NCI-H2227 treated with DMSO at 0.1 percent for 48 hours (cell line): ENCODE measurements around the gene FRG2.
"Not testable (repeated sequence)": the region's sequence is repeated elsewhere in the genome, so short reads cannot be mapped to it uniquely, and the experiment has no call there.

Experiments
- DNase-seq: peaks from one replicate; lab custom pipeline; 2025; lab: John Stamatoyannopoulos, UW

FRG2 gene

DNA sequence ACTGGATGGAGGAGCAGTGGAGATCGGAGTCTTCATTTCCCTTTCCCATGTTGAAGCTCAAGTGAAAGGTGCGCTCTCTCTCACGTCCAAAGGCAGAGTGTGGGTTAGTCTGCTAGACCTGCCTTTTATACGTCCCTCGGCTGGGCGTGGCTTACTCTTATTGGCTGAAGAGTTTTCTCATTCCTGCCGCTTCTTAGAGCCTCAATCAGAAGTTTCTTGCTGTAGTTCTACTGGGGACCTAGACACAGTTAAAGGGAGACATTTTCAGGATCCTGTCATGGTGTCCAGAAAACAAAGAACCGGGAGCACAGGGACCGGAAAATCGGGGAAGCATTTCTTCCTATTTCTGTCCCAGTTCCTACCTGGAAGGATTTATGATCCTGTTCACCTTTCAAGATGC lies at the start of gene FRG2:
Gene FRG2, minus strand, starts transcription at position 101 of the 400 bp plus-strand sequence. Its CDS starts 52 bp downstream, at position 49.
- not testable (repeated sequence) for DNase-seq

DNA sequence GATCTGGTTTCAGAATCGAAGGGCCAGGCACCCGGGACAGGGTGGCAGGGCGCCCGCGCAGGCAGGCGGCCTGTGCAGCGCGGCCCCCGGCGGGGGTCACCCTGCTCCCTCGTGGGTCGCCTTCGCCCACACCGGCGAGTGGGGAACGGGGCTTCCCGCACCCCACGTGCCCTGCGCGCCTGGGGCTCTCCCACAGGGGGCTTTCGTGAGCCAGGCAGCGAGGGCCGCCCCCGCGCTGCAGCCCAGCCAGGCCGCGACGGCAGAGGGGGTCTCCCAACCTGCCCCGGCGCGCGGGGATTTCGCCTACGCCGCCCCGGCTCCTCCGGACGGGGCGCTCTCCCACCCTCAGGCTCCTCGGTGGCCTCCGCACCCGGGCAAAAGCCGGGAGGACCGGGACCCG lies 41.3 kb upstream of the FRG2 start:
- not testable (repeated sequence) for DNase-seq

DNA sequence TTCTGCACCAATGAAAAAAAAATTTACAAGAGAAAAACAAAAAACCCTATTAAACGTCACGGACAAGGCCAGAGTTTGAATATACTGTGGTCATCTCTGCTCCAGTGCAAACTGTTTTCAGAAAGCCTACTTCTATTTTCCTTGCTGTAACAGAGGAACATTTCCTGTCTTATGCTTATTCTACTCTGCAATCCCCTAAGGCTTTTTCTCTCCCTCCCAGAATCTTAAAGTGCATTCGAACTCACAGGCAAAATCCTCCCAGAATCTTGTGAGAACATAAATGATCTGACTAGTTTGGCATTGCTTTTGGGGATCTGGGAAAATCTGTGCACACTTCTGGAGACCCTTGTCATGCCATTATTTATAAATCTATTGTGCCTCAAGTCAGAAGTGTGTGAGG lies 37.7 kb upstream of the FRG2 start:
- not testable (repeated sequence) for DNase-seq

DNA sequence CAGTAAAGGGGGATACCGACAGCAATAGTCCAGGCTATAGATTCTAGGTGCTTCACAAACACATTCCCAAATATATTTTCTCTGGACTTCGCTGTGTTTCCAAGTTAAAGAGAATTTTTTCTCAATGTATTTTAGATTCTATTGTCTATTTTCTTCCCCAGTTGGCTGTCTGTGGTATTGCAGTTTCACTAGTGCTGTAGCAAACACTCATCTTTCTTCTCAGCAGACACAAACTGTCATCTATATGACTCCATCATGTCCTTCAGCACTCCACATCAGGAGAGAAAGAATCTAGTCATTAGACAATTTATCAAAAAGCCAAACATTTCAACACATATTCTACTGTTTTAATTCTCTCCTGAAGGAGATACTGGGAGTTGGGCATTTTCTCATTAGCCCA lies 37.3 kb upstream of the FRG2 start, which contains the start of gene DBET:
Gene DBET, plus strand, starts transcription at position 161 of the 400 bp plus-strand sequence.
- DNase-seq: not testable (repeated sequence)

DNA sequence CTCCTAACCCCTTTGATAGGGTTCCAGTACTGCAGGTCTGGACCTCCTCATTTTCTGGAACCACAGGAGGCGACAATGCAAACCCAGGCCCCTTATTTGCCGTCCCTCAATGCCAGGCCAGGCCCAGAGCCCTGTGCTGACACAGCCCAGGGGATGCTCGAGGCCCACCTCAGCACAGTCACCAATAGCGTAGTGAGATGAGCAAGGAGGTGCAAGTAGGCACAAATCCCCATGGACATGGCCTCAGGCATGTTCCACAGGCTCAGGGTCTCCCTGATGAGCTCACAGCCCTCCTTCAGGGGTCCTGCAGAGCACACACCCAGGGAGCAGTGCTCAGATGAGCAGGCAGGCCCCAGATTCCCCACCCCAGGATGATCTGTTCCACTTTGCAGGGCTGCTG lies 31.9 kb upstream of the FRG2 start:
- not testable (repeated sequence) for DNase-seq

DNA sequence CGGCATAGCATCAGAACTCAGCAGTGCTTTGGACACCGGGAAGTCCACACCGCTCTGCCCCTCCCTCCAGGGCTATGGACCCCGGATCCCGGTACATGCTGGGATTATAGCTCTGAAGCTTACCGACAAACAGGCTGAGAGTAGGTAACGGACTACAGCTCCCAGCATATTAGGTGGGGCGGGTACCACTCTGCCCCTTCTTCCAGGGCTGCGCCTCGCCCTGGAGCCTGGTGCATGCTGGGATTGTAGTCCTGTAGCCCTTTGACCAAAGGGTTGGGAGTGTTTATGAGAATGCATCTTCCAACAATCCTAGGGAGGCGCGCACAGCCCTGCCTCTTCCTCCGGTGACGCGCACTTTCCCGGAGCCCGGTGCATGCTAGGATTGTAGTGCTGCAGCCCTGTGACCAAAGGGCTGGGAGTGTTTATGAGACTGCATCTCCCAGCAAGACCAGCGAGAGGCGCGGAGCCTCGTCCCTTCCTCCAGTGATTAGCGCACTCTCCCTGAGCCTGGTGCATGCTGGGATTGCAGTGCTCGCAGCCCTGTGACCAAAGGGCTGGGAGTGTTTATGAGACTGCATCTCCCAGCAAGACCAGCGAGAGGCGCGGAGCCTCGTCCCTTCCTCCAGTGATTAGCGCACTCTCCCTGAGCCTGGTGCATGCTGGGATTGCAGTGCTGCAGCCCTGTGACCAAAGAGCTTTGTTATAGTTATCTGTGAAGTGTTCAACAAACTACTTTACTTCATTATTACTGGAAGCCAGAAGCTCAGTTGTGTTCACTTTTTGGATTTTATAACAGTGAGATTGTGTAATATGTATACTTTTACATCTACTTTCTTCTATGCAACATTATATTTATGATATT lies 22.6 kb upstream of the FRG2 start:
- not testable (repeated sequence) for DNase-seq

DNA sequence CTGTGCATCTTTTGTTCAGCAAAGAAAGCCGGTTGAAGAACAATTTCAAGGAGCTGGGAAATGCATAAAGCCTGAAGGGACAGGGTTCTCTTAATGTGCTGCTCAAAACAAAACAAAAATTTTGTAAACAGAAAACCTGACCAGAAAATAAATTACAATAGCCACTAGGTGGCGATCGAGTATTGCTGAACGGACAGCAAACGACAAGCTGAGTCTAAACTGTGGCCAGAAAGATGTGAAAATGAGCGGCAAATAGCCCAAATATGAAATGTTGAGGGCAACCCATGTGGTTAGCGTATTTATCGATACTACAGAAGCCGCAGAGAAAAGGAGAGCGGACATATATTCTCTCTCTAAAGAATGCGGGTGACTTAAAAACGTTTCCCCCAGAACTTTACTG lies 20.6 kb upstream of the FRG2 start:
- DNase-seq: not testable (repeated sequence)

DNA sequence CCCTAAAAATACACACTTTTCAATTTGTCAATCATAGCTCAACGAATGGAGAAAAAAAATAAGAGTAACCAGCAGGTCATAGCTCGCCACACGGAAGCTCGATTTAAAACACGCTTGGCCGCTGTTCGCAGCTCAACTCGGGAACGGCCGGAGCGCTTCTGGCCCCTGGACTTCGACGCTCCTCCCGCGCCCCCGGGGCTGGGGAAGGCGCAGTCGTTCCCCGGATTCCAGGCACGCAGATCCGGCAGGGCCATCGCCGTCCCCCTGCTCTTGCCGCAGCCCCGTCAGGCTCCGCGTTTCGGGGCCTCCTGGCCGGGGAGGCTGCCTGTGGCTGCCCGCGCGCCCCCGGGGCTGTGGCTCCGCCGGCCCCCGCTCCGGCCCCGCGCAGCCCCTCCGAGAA lies 13.8 kb upstream of the FRG2 start:
- not testable (repeated sequence) for DNase-seq

DNA sequence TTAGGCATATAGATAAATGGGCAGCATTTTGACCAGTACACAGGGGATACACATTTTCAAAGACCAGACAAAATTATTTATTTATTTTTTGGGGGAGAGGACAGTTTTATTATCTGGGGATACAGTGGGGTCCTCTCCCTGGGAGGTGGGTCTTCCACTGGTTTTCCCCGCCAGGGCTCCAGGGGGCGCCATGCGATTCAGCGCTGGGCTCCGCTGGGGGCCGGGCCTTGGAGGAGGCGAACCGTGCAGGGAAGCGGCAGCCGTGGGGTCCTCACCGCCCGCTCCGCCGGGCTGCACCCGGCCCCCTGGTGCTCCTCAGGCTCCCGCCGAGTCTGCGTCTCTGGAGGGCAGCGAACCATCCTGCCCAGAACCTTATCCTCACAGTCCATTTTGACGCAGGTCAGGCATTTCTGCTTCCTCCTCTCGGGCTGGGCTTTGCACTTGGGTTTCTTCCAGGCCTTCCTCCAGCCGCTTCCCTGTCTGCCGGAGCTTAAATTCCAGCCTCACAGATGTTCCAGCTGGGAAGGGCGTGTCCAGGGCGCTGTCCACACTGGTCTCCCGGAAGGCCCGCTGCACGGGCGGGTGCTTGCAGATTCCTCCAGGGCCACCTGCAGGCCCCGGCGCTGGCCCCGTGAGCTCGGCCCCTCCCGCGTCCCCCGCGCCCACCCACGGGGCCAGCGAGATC lies 10.8 kb upstream of the FRG2 start:
- DNase-seq: not testable (repeated sequence)

DNA sequence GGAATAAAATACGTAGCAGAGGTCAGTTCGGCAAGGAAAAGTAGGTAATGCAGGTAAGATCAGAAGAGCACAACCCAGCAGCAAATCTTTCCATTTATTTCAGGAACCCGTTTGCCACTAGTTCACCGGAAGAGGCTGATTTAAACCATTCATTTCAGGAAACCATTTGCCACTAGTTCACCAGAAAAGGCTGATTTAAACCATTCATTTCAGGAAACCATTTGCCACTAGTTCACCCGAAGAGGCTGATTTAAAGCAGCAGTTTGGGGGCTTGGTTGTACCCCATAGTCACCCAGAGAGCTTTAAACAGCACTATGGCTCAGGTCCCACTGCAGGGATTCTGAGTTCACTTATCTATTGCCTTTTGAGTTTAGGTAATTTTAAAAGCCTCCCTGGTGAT lies 4.2 kb upstream of the FRG2 start:
- not testable (repeated sequence) for DNase-seq

DNA sequence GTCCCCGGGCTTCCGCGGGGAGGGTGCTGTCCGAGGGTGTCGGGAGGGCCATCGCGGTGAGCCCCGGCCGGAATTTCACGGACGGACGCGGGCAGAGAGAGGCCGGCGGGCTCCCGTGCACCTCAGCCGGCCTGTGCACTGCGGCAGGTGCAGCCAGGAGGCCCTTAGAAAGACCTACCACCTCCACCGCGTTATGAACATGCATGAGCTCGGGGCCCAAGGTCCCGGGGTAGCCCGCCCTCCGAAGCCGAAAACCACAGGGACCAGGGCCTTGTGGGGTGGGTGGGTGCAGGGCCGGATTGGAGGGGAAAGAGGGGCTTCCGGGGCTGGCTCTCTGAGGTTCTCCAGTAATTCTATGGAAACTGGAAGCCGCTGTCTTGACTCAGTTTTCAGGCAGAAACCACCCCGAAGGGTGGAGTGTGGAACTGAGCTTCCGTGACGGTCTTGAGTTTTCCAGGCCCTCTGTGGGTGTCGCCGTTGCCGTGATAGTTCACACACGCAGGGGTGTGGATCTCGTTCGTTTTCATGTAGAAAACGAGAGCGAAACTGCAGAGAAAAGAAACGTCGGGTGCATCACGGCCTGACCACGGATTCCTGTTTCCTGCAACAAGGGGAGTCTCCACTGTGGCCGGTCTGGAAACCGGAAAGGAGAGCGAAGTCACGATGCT lies 4.3 kb downstream of the FRG2 start:
- not testable (repeated sequence) for DNase-seq

DNA sequence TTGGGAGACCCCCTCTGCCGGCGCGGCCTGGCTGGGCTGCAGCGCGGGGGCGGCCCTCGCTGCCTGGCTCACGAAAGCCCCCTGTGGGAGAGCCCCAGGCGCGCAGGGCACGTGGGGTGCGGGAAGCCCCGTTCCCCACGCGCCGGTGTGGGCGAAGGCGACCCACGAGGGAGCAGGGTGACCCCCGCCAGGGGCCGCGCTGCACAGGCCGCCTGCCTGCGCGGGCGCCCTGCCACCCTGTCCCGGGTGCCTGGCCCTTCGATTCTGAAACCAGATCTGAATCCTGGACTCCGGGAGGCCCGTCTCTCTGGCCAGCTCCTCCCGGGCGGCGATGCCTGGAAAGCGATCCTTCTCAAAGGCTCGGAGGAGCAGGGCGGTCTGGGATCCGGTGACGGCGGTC lies 5.1 kb downstream of the FRG2 start:
- DNase-seq: not testable (repeated sequence)

DNA sequence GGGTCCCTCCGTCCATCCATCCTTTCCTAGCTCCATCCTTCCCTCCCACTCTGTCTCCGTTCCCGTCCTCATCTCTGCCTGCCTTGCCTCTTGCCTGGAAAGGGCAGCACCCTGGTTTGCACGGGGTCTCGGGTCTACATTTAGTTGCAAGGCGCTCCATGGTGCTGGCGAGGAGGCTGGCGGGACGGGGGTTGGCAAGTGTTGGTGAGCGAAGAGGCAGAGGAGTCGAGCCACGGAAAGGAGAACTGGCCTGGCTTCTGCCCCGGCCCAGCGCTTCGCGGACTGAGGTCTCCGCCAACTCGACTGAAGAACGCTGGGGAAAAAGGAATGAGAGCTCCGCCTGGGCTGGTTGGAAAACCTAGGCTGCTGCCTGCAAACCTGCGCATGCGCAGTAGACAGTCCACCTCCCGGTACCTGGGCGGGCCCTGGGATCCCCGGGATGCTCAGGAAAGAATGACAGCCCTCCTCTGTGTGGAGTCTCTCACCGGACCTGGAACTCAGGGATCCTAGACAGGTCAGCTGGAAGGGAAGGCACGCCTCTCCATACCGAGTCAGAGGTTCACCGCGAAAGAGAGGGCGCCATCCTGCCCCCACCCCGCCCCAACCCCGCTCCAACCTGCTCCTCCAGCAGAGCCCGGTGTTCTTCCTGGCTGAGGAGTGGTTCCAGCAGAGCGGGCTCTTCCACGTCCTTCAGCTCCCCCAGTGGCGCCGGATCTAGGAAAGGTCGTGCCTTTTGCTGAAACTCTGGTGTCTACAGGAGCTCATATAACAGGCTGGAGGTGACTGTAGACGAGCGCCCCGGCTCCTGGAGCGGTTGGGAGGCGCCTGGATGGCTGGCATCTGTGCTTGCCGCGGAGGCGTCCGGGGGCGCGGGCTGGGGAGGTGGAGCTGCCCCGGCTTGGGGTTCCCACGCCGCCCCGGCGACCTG lies 6.0 kb downstream of the FRG2 start:
- DNase-seq: no peak

DNA sequence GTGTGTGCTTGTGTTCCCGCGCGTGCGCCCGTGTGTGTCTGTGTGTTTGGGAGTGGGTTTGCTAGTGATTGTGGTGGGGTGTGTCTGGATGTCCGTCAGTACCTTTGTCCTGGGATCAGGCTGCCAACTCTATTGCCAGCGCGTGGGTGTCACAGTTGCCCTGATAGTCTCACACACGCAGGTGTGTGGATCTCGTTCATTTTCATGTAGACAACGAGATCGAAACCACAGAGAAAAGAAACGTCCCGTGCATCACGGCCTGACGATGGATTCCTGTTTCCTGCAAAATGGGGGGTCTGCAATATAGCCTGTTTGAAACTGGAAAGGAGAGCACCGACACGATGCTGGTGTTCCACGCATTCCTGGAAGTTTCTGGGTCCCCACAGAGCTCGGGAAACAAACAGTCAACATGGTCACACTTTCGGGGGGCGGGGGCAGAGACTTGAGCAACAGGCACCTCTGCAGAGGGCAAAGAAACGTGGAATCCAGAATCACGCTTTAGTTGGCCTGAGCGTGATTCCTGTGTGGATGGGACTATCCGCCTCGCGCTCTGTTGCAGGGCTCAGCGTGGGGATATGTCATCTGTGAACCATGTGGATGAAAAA lies 7.1 kb downstream of the FRG2 start:
- not testable (repeated sequence) for DNase-seq

DNA sequence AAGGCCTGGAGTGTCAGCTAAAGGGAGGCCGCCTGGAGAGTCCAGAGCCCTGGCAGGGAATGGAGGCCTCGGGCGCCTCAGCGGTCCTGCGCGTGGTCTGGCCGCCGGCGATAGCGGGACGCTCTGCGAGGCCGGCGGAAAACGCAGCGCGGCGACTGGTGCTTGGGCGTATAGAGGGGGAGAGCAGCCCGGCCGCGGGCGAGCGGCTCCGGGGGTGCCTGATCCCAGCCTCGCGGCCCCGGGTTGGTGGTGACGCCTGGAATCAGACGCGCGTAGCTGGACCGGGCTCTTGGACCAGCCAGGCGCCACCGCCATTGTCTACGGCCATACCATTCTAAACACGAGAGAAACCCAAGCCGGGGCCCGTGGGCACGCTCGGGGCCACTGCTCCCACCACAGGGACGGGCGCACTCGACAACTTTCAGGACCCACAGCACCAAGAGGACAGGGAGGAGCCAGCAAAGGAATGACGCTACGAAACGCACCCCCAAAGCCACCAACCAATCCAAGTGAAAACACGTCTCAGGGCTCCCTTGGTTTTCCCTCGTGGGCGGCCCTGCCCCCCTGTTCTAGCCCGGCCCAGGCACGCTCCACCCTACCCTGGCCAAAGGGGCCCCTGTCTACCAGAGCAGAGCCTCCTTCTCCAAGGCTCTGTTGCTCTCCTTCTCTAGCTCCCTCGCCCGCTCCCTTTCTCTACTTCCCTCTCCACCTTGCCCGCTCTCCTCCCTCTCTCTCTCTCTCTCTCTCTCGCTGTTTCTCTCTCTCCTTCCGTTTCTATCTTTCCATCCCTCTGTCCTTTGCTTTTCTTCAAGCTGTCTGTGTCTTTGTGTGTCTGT lies 7.8 kb downstream of the FRG2 start:
- DNase-seq: no peak

DNA sequence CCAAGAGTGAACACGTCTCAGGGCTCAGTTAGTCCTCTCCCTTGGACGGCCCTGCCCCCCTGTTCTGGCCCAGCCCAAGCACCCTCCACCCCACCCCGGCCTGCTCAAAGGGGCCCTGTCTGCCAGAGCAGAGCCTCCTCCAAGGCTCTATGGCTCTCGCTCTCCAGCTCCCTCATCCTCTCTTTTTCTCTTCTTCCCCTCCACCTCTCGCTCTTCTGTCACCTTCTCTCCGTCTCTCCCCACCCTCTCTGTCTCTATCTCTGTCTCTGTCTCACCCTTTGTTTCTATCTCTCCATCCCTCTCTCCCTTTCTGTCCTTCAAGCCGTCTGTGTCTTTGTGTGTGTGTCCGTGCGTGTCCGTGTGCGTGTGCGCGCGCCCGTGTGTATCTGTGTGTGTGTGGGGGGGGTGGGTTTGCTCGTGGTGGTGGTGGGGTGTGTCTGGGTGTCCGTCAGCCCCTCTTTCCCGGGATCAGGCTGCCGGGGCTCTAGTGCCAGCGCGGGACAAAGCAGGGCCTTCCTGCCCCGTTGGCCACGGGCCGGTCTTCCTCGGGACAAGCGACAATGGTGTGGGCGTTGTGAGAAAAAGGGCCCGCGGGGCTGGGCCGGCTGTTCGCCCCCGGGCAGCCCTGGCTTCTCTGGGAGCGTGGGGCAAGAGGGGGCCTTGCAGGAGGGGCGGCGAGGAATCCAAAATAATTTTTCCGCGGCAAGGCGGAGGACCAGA lies 8.7 kb downstream of the FRG2 start:
- no peak for DNase-seq

DNA sequence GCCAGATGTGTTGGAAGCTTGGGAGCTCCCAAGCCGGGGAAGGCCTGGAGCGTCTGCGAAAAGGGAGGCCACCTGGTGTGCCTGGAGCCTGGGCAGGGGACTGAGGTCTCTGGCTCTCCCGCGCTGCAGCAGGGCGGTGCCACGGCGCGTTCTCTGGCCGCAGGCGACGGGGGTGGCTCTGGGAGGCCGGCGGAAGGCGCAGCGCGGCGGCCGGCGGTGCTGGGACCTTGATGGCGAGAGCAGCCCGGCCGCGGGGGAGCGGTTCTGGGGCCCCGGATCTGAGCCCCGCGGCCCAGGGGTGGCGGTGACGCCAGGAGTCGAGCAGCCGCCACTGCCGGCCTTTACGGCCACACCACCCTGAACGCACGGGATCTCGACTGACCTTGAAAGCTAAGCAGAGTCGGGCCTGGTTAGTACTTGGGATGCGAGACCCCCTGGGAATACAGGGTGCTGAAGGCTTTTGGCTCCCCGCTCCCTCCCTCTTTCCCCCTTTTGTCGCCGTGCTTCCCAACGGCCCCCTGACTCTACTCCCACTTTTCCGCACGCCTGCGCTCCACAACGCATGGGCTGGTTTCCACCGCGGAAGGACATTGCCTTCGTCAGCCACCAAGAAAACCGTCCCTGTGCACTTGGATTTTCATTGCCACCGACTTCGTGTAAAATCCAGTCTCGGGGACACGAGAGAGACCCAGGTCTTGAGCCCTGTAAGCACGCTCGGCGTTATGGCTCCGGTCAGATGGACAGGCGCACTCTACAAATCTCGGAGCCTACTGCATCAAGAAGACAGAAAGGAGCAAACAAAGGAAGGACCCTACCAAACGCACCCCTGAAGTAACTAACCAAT lies 9.5 kb downstream of the FRG2 start:
- no peak for DNase-seq
